Upper lobe of left lung (tissue), 6 donors: ENCODE measurements around the gene TMEM271. TPM values are rescaled to one million over a fixed set of nuclear protein-coding genes. Genes with fewer than 3 reads are reported as not detected.
A peak's percentile ranks its signal among the peaks of the same experiment; 100 is the strongest.

ENCODE experiments used
- ATAC-seq, 2 donors: fragments of 200-7000 bp; cut with Tn5 transposase; one replicate each; pipeline ENCODE4 v1.9.1; 2022; ENCODE audit warnings: mild to moderate bottlenecking in 2 of 2, moderate library complexity in 2 of 2; ENCODE audit not compliant: low FRiP score in 2 of 2
- DNase-seq, 2 donors: peaks; one replicate each; pipeline ENCODE4 v3.0.0-alpha.2; 2019 to 2020
- H3K27ac ChIP-seq, 4 donors: fragments of 200-600 bp; sonication (generic); one replicate each; pipeline ENCODE4 v1.5.1; 2016 to 2019
- H3K27me3 ChIP-seq, 4 donors: fragments of 200-600 bp; sonication (generic); one replicate each; pipeline ENCODE4 v1.5.1; 2017 to 2019
- H3K36me3 ChIP-seq, 4 donors: fragments of 200-600 bp; sonication (generic); one replicate each; pipeline ENCODE4 v1.5.1; 2016 to 2019
- H3K4me1 ChIP-seq, 4 donors: fragments of 200-600 bp; sonication (generic); one replicate each; pipeline ENCODE4 v1.5.1; 2018 to 2019
- H3K4me3 ChIP-seq, 4 donors: fragments of 200-600 bp; sonication (generic); one replicate each; pipeline ENCODE4 v1.5.1; 2017 to 2019; ENCODE audit warnings: mild to moderate bottlenecking in 2 of 4, moderate library complexity in 1 of 4
- H3K9me3 ChIP-seq, 4 donors: fragments of 200-600 bp; sonication (generic); one replicate each; pipeline ENCODE4 v1.5.1; 2018 to 2019
- EP300 ChIP-seq, 4 donors: sonication (generic); formaldehyde crosslinking; IDR thresholded peaks; one replicate each; pipeline ENCODE4 v1.5.1; 2017; ENCODE audit warnings: antibody characterized with exemption in 4 of 4, control low read depth in 2 of 4
- POLR2A ChIP-seq, 4 donors: fragments of 450-650 bp; IDR thresholded peaks; one replicate each; pipeline ENCODE4 v1.5.1; 2016 to 2017; ENCODE audit warnings: antibody characterized with exemption in 4 of 4, mild to moderate bottlenecking in 2 of 4
- POLR2AphosphoS5 ChIP-seq, 2 donors: sonication (generic); formaldehyde crosslinking; IDR thresholded peaks; one replicate each; pipeline ENCODE4 v1.5.1; 2017; ENCODE audit warnings: antibody characterized with exemption in 2 of 2
- WGBS, 2 donors: methylation state at CpG; one replicate each; pipeline ENCODE4 v1.1.5; 2017 to 2018; 5-methylcytosine and 5-hydroxymethylcytosine counted together
- total RNA-seq, 6 donors: library from RNA; depleted of rRNA in 4 of 6; stranded (reverse); fragments of >200 nt in 4 of 6; gene quantifications; one replicate each; pipeline versions ENCODE4 v1.1.0 to v1.2.1, GENCODE V29; 2016 to 2021
- TF ChIP-seq, protein P1 (sequence below), 6 experiments: fragments of 450-650 bp in 4 of 6; fragments of 200-600 bp in 2 of 6; sonication (generic) in 2 of 6; IDR thresholded peaks; one replicate each; pipeline ENCODE4 v1.5.1; 2016 to 2019; ENCODE audit warnings: antibody characterized with exemption in 6 of 6
- donor health status: DM: no; HTN: no; CAD: no; lungs with moderate emphysema.
- donor health status: DM: no; HTN: yes; CAD: no; lungs with severe emphysema.

TMEM271 gene
- total RNA-seq, 6 donors from 2014 or later, result not detected

- Histone ChIP-seq H3K27me3 (no peaks in the 10 kb centered on the region), H3K36me3 (no peaks in the 10 kb centered on the region), H3K27ac (no peak overlapping the region), H3K4me3 (no peak overlapping the region), H3K4me1 (no peaks in the 10 kb centered on the region), H3K9me3 (no peaks in the 10 kb centered on the region)
- DNase-seq, result peak; percentile 10 to 59
- TF ChIP-seq EP300 (IDR thresholded peaks at IDR 0.05), result no peak
- TF ChIP-seq, protein P1, sequence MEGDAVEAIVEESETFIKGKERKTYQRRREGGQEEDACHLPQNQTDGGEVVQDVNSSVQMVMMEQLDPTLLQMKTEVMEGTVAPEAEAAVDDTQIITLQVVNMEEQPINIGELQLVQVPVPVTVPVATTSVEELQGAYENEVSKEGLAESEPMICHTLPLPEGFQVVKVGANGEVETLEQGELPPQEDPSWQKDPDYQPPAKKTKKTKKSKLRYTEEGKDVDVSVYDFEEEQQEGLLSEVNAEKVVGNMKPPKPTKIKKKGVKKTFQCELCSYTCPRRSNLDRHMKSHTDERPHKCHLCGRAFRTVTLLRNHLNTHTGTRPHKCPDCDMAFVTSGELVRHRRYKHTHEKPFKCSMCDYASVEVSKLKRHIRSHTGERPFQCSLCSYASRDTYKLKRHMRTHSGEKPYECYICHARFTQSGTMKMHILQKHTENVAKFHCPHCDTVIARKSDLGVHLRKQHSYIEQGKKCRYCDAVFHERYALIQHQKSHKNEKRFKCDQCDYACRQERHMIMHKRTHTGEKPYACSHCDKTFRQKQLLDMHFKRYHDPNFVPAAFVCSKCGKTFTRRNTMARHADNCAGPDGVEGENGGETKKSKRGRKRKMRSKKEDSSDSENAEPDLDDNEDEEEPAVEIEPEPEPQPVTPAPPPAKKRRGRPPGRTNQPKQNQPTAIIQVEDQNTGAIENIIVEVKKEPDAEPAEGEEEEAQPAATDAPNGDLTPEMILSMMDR (IDR thresholded peaks at IDR 0.05), result no peak
- no peak for TF ChIP-seq POLR2AphosphoS5 (IDR thresholded peaks at IDR 0.05)
- TF ChIP-seq POLR2A (IDR thresholded peaks at IDR 0.05), result no peak
- ATAC-seq, result no peak
- WGBS, 2 donors, result 77 to 79% methylated on average over 22 to 24 of the region's 24 CpGs
These were observed 47.2 kb upstream of the TMEM271 start for GRCh38 chr4:622996-623913.

DNA sequence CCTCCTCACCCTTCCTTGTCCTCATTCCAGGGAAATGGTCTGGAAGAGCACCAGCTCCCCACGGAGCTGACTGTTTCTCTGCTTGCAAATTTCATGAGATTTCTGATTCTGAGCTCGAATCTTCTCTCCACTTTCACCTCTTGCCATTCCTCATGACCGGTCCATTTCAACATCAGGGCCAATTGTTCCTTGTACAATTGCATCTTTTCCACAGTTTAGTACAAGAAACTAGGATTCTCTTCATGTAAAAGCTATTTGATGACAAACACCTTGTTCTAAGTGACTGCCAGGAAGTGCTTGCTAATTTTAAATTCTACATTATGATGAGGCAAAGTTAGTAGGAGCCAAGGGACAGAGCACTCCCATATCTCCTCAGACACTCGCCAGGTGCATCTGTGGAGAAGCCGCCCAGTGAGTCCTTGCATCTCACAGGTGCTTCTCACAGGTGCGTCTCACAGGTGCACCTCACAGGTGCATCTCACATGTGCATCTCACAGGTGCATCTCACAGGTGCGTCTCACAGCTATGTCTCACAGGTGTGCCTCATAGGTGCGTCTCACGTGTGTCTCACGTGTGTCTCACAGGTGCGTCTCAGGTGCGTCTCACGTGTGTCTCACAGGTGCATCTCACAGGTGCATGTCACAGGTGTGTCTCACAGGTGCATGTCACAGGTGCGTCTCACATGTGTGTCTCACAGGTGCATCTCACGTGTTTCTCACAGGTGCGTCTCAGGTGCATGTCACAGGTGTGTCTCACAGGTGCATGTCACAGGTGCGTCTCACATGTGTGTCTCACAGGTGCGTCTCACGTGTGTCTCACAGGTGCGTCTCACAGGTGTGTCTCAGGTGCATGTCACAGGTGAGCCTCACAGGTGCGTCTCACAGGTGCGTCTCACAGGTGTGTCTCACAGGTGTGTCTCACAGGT is 46.2 kb upstream of the TMEM271 start:
- Histone ChIP-seq H3K36me3 (no peaks in the 10 kb centered on the region), H3K27me3 (no peaks in the 10 kb centered on the region), H3K4me3 (no peak overlapping the region), H3K4me1 (no peaks in the 10 kb centered on the region), H3K27ac (no peak overlapping the region), H3K9me3 (no peaks in the 10 kb centered on the region)
- 87 to 88% methylated on average over 20 to 22 of the region's 22 CpGs for WGBS, 2 donors
- no peak for ATAC-seq
- TF ChIP-seq, protein P1 (IDR thresholded peaks at IDR 0.05), result no peak
- TF ChIP-seq POLR2AphosphoS5 (IDR thresholded peaks at IDR 0.05), result no peak
- DNase-seq, result peak in 1 of 2 donors; percentile 17

DNA sequence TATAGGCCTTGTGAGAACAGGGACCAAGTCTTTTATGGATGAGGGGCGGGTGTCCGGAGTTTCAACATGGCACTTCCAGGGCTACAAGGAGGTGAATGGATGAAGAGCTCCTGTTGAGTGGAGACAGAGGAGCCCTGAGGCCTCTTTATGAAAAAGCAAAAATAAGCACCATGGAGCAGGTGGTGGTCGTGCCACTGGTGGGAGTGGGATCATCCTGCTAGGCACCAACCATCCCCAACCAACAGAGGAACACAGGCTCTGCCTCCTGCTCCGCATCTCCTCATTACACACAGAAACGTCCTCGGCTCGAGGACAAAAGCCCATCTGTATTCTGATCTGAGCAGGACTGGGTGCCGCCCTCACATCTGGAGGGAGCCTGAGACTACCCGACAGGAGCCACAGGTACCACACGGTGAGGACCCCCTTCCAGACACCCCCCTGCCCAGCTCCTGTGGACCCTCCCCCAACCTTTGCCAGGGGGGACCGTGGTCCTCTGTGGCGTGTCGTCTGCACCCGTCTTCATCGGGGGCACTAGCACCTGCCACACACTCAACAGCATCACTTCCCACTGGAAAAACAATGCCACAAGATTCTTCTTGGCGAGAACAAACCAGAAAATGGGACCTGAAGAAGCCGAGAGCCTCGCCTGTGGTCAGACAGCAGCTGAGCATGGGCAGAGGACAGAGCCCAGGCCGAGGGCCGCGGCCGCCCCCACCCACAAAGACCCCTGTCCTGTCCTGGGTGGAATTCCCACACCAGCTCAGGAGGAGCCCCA is 45.4 kb upstream of the TMEM271 start:
- TF ChIP-seq EP300 (IDR thresholded peaks at IDR 0.05), result no peak
- TF ChIP-seq, protein P1 (IDR thresholded peaks at IDR 0.05), result no peak
- no peak for TF ChIP-seq POLR2AphosphoS5 (IDR thresholded peaks at IDR 0.05)
- TF ChIP-seq POLR2A (IDR thresholded peaks at IDR 0.05), result no peak
- no peak overlapping the region for H3K4me3 ChIP-seq

GRCh38 chr4:620851-621261 is 44.8 kb upstream of the TMEM271 start:
- H3K27me3 ChIP-seq, result no peaks in the 10 kb centered on the region
- H3K9me3 ChIP-seq, result no peaks in the 10 kb centered on the region
- no peak overlapping the region for H3K27ac ChIP-seq
- DNase-seq, result peak in 1 of 2 donors; percentile 57
- no peaks in the 10 kb centered on the region for H3K36me3 ChIP-seq
- 89% methylated on average over 14 to 19 of the region's 19 CpGs for WGBS, 2 donors
- TF ChIP-seq, protein P1 (IDR thresholded peaks at IDR 0.05), result no peak
- H3K4me1 ChIP-seq, result no peaks in the 10 kb centered on the region
- H3K4me3 ChIP-seq, result no peak overlapping the region
- ATAC-seq, result no peak

More for the DNA sequence above, 45.4 kb upstream of the TMEM271 start:
- peak; percentile 15 to 59 for DNase-seq
- H3K9me3 ChIP-seq, result no peaks in the 10 kb centered on the region
- H3K36me3 ChIP-seq, result no peaks in the 10 kb centered on the region
- WGBS, 2 donors, result 81 to 88% methylated on average over 22 of the region's 22 CpGs
- H3K27me3 ChIP-seq, result no peaks in the 10 kb centered on the region
- H3K27ac ChIP-seq, result no peak overlapping the region
- H3K4me1 ChIP-seq, result no peaks in the 10 kb centered on the region
- ATAC-seq, result no peak
